Measurements from ENCODE around the gene TMEM119.

DNA sequence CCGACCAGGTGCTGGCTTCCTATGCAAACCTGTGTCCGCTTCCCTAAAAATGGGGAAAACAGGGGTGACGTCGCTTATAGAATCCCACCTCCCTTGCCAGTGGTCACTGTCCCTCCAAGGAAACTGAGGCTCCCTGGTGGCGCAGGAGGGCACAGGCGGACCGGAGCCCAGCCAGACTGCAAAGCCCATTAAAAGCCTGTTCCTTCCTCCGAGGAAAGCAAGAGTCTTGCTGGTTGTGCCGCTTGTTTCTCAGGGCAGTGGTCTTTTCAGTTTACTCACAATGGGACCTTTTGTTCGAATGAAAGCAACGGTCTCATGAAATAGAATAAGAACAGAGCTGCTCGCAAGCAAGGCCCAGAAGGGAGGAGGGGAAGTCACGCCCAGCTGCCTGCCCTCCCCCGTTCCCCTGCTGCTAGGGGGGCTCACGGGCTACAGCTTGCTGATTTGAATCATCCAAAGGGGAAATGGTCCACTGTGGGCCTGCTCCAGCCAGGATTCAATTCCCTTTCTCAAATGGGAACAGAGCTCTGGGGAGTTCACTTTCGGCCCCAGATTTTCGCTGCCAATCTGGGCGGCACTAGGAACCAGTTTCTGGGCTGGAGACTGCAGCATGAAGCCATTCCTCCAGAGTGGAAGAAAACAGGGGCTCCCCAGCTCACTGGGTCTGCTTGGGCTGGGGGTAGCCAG, 40.4 kb upstream of the TMEM119 start:
- TF ChIP-seq, protein P1, sequence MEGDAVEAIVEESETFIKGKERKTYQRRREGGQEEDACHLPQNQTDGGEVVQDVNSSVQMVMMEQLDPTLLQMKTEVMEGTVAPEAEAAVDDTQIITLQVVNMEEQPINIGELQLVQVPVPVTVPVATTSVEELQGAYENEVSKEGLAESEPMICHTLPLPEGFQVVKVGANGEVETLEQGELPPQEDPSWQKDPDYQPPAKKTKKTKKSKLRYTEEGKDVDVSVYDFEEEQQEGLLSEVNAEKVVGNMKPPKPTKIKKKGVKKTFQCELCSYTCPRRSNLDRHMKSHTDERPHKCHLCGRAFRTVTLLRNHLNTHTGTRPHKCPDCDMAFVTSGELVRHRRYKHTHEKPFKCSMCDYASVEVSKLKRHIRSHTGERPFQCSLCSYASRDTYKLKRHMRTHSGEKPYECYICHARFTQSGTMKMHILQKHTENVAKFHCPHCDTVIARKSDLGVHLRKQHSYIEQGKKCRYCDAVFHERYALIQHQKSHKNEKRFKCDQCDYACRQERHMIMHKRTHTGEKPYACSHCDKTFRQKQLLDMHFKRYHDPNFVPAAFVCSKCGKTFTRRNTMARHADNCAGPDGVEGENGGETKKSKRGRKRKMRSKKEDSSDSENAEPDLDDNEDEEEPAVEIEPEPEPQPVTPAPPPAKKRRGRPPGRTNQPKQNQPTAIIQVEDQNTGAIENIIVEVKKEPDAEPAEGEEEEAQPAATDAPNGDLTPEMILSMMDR (IDR thresholded peaks at IDR 0.05; ENCODE audit: insufficient read depth, low read length): no peak
- TF ChIP-seq, protein P2, sequence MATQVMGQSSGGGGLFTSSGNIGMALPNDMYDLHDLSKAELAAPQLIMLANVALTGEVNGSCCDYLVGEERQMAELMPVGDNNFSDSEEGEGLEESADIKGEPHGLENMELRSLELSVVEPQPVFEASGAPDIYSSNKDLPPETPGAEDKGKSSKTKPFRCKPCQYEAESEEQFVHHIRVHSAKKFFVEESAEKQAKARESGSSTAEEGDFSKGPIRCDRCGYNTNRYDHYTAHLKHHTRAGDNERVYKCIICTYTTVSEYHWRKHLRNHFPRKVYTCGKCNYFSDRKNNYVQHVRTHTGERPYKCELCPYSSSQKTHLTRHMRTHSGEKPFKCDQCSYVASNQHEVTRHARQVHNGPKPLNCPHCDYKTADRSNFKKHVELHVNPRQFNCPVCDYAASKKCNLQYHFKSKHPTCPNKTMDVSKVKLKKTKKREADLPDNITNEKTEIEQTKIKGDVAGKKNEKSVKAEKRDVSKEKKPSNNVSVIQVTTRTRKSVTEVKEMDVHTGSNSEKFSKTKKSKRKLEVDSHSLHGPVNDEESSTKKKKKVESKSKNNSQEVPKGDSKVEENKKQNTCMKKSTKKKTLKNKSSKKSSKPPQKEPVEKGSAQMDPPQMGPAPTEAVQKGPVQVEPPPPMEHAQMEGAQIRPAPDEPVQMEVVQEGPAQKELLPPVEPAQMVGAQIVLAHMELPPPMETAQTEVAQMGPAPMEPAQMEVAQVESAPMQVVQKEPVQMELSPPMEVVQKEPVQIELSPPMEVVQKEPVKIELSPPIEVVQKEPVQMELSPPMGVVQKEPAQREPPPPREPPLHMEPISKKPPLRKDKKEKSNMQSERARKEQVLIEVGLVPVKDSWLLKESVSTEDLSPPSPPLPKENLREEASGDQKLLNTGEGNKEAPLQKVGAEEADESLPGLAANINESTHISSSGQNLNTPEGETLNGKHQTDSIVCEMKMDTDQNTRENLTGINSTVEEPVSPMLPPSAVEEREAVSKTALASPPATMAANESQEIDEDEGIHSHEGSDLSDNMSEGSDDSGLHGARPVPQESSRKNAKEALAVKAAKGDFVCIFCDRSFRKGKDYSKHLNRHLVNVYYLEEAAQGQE (IDR thresholded peaks at IDR 0.05; ENCODE audit: insufficient replicate concordance, low read depth): no peak
- no peak for TF ChIP-seq POLR2AphosphoS5 (IDR thresholded peaks at IDR 0.05; ENCODE audit: low read depth)
